Right atrium auricular region (tissue), 2 donors: ENCODE data around the gene SLC19A1. TPM values are rescaled to one million over a fixed set of nuclear protein-coding genes. Genes with fewer than 3 reads are reported as not detected.

ENCODE experiments used
- DNase-seq: peaks from one replicate; pipeline ENCODE4 v3.0.0-alpha.2; 2019; ENCODE audit warnings: low spot score
- H3K27ac ChIP-seq, 2 donors: fragments of 200-600 bp; sonication (generic); 1 replicate in 1 of 2; 2 replicates in 1 of 2; pipeline ENCODE4 v1.5.1; 2016 to 2019
- H3K27me3 ChIP-seq, 2 donors: fragments of 200-600 bp; sonication (generic); one replicate each; pipeline versions ENCODE4 v1.5.1 to v1.6.0; 2017 to 2019
- H3K36me3 ChIP-seq: fragments of 200-600 bp; sonication (generic); one replicate; pipeline ENCODE4 v1.5.1; 2016
- H3K4me1 ChIP-seq, 2 donors: fragments of 200-600 bp; sonication (generic); one replicate each; pipeline versions ENCODE4 v1.5.1 to v1.6.0; 2017 to 2019
- H3K4me3 ChIP-seq, 2 donors: fragments of 200-600 bp; sonication (generic); 1 replicate in 1 of 2; 2 replicates in 1 of 2; pipeline ENCODE4 v1.5.1; 2017 to 2019; ENCODE audit warnings: mild to moderate bottlenecking in 1 of 2, moderate library complexity in 1 of 2
- H3K9me3 ChIP-seq, 2 donors: fragments of 200-600 bp; sonication (generic); one replicate each; pipeline ENCODE4 v1.5.1; 2019
- CTCF ChIP-seq, 2 donors: fragments of 200-600 bp; sonication (generic); IDR thresholded peaks; one replicate each; pipeline ENCODE4 v1.5.1; 2019; ENCODE audit warnings: antibody characterized with exemption in 2 of 2
- total RNA-seq, 2 donors: library from RNA; depleted of rRNA; stranded (reverse); fragments of >200 nt; gene quantifications; one replicate each; pipeline ENCODE4 v1.1.0, GENCODE V29; 2016

SLC19A1 gene
- total RNA-seq, 2 donors from 2014 or later = 2.2 to 5.3 TPM

- Histone ChIP-seq H3K4me3 (no peak overlapping the region), H3K9me3 (no peaks in the 10 kb centered on the region), H3K27me3 (no peaks in the 10 kb centered on the region), H3K36me3 (no peaks in the 10 kb centered on the region), H3K4me1 (peaks cover 0 to 40% of the 10 kb centered on the region in 2 donors), H3K27ac (no peak overlapping the region)
- no peak for TF ChIP-seq CTCF (IDR thresholded peaks at IDR 0.05)
- DNase-seq = no peak
Measured at GRCh38 chr21:45538381-45539045, 3.7 kb downstream of the SLC19A1 start.

GRCh38 chr21:45537746-45538291 is 4.4 kb downstream of the SLC19A1 start:
- Histone ChIP-seq H3K27ac (no peak overlapping the region), H3K4me3 (no peak overlapping the region), H3K27me3 (no peaks in the 10 kb centered on the region), H3K4me1 (peaks cover 0 to 33% of the 10 kb centered on the region in 2 donors), H3K9me3 (no peaks in the 10 kb centered on the region), H3K36me3 (no peaks in the 10 kb centered on the region)
- DNase-seq = no peak
- no peak for TF ChIP-seq CTCF (IDR thresholded peaks at IDR 0.05)

GRCh38 chr21:45537111-45537745 is 5.0 kb downstream of the SLC19A1 start:
- Histone ChIP-seq H3K9me3 (no peaks in the 10 kb centered on the region), H3K27me3 (no peaks in the 10 kb centered on the region), H3K27ac (no peak overlapping the region), H3K4me1 (peaks cover 0 to 30% of the 10 kb centered on the region in 2 donors), H3K36me3 (no peaks in the 10 kb centered on the region), H3K4me3 (no peak overlapping the region)
- no peak for DNase-seq
- no peak for TF ChIP-seq CTCF (IDR thresholded peaks at IDR 0.05)

GRCh38 chr21:45536301-45537081 is 5.7 kb downstream of the SLC19A1 start:
- no peak for DNase-seq
- no peak overlapping the region for H3K27ac ChIP-seq
- H3K9me3 ChIP-seq = no peaks in the 10 kb centered on the region
- no peaks in the 10 kb centered on the region for H3K36me3 ChIP-seq
- H3K27me3 ChIP-seq = no peaks in the 10 kb centered on the region
- H3K4me1 ChIP-seq = peaks cover 0 to 23% of the 10 kb centered on the region in 2 donors
- no peak overlapping the region for H3K4me3 ChIP-seq
- no peak for TF ChIP-seq CTCF (IDR thresholded peaks at IDR 0.05)

GRCh38 chr21:45535341-45536081 is 6.7 kb downstream of the SLC19A1 start:
- no peaks in the 10 kb centered on the region for H3K27me3 ChIP-seq
- H3K36me3 ChIP-seq = no peaks in the 10 kb centered on the region
- no peak for DNase-seq
- H3K4me1 ChIP-seq = peaks cover 0 to 20% of the 10 kb centered on the region in 2 donors
- peak overlapping the region in 1 of 2 donors; percentile 11 for H3K27ac ChIP-seq
- no peak overlapping the region for H3K4me3 ChIP-seq
- no peak for TF ChIP-seq CTCF (IDR thresholded peaks at IDR 0.05)
- H3K9me3 ChIP-seq = no peaks in the 10 kb centered on the region
